Sigmoid colon (tissue), 4 donors: ENCODE results near the gene NHSL2.

Source experiments
- CTCF ChIP-seq, 4 experiments: fragments of 450-650 bp in 3 of 4; fragments of 200-600 bp in 1 of 4; IDR thresholded peaks; one replicate each; pipeline ENCODE4 v1.5.1; 2016 to 2019; ENCODE audit warnings: antibody characterized with exemption in 4 of 4, mild to moderate bottlenecking in 3 of 4, moderate library complexity in 2 of 4
- POLR2A ChIP-seq, 2 donors: fragments of 450-650 bp; IDR thresholded peaks; one replicate each; pipeline ENCODE4 v1.6.1; 2016; ENCODE audit warnings: antibody characterized with exemption in 2 of 2, mild to moderate bottlenecking in 2 of 2, moderate library complexity in 2 of 2
- POLR2AphosphoS5 ChIP-seq, 4 donors: sonication (generic); formaldehyde crosslinking; IDR thresholded peaks; one replicate each; pipeline ENCODE4 v1.6.1; 2017; ENCODE audit warnings: antibody characterized with exemption in 4 of 4

GRCh38 chrX:71895607-71896006, 15.0 kb upstream of the NHSL2 start:
- no peak for TF ChIP-seq CTCF (IDR thresholded peaks at IDR 0.05)
- no peak for TF ChIP-seq POLR2AphosphoS5 (IDR thresholded peaks at IDR 0.05)
- TF ChIP-seq POLR2A (IDR thresholded peaks at IDR 0.05) = no peak
